Measurements from ENCODE around the gene OTOGL. TPM values are rescaled to one million over a fixed set of nuclear protein-coding genes. Genes with fewer than 3 reads are reported as not detected.
A peak's percentile ranks its signal among the peaks of the same experiment; 100 is the strongest.

The OTOGL gene
- total RNA-seq, 1 experiment from 2014 or later: not detected

DNA sequence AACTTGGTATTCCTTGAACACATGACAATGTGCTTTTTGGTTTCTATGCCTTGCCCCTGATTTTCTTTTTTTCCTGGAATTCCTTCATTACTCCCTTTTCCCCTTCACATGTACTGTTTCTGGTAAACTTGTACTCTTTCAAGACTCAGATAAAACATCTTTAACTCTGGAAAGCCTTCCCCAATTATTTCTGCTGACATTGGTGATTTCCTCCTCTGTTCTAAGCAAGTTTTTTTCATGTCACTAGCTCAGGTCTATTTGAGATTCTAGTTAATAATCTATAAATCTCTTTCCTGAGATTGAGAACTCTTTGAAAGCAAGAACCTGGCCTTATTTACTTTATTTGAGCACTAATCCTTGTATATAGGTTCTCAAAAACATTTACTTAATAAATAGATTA is 320.7 kb downstream of the OTOGL start:
- no peak for DNase-seq
- no peak overlapping the region for H3K4me3 ChIP-seq
- intact Hi-C loops (cut with micrococcal nuclease; ENCODE audit: unreplicated experiment): no loop called here
- H3K4me2 ChIP-seq: no peak overlapping the region
- H3K79me2 ChIP-seq (ENCODE audit: low read depth): no peaks in the 10 kb centered on the region
- ChIA-PET CTCF (no interaction called here), POLR2A (ENCODE audit: unreplicated experiment) (no interaction called here)
- no peaks in the 10 kb centered on the region for H3K27me3 ChIP-seq (ENCODE audit: insufficient read depth, low read depth)
- no peak for TF ChIP-seq EZH2 (IDR thresholded peaks at IDR 0.05; ENCODE audit: low read depth)
- TF ChIP-seq, protein P1, sequence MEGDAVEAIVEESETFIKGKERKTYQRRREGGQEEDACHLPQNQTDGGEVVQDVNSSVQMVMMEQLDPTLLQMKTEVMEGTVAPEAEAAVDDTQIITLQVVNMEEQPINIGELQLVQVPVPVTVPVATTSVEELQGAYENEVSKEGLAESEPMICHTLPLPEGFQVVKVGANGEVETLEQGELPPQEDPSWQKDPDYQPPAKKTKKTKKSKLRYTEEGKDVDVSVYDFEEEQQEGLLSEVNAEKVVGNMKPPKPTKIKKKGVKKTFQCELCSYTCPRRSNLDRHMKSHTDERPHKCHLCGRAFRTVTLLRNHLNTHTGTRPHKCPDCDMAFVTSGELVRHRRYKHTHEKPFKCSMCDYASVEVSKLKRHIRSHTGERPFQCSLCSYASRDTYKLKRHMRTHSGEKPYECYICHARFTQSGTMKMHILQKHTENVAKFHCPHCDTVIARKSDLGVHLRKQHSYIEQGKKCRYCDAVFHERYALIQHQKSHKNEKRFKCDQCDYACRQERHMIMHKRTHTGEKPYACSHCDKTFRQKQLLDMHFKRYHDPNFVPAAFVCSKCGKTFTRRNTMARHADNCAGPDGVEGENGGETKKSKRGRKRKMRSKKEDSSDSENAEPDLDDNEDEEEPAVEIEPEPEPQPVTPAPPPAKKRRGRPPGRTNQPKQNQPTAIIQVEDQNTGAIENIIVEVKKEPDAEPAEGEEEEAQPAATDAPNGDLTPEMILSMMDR (conservative IDR thresholded peaks at IDR 0.05): no peak
- no peaks in the 10 kb centered on the region for H3F3A ChIP-seq (ENCODE audit: insufficient read depth, low read depth)
- no peak overlapping the region for H3K27ac ChIP-seq
- H4K20me1 ChIP-seq (ENCODE audit: insufficient read depth): no peaks in the 10 kb centered on the region
- no peak overlapping the region for H2AFZ ChIP-seq
- H3K36me3 ChIP-seq (ENCODE audit: low read depth): no peaks in the 10 kb centered on the region
- H3K9me3 ChIP-seq (ENCODE audit: insufficient read depth, low read depth): no peaks in the 10 kb centered on the region
- no peaks in the 10 kb centered on the region for H3K9me2 ChIP-seq (ENCODE audit: insufficient read depth)
- no peaks in the 10 kb centered on the region for H3K4me1 ChIP-seq (replicated peaks; ENCODE audit: insufficient read depth)
- no TSS peak for BruUV-seq (replicated peaks)

DNA sequence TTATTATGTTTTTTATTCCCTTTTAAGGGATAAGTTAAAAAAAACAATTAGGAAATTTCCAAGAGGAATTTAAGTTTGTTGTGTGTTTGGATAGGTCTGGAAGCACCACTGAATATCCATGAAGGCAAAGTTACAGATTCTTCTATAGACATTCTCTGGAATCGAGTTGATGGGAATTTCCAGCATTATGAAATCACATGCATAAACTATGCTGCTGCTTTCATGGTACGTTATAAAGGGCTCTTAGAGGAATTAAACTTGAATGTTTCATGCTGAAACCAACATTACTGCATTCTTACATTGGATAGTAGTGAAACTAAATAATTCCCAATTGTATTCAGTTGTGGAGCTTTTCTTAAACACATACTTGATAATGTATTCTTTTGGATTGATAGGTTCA is 323.2 kb downstream of the OTOGL start:
- Histone ChIP-seq H3K4me3 (no peak overlapping the region), H4K20me1 (ENCODE audit: insufficient read depth) (no peaks in the 10 kb centered on the region), H3K9me3 (ENCODE audit: insufficient read depth, low read depth) (no peaks in the 10 kb centered on the region), H3K4me1 (replicated peaks; ENCODE audit: insufficient read depth) (no peaks in the 10 kb centered on the region), H3K79me2 (ENCODE audit: low read depth) (no peaks in the 10 kb centered on the region), H3K36me3 (ENCODE audit: low read depth) (no peaks in the 10 kb centered on the region), H3K27ac (no peak overlapping the region), H3K27me3 (ENCODE audit: insufficient read depth, low read depth) (no peaks in the 10 kb centered on the region), H3K9me2 (ENCODE audit: insufficient read depth) (0 out of 2 replicates have a peak, but pooled peaks cover 4% of the 10 kb centered on the region), H3F3A (ENCODE audit: insufficient read depth, low read depth) (no peaks in the 10 kb centered on the region), H2AFZ (peak overlapping the region; percentile 66; the same call in 1 of the 2 replicates), H3K4me2 (no peak overlapping the region)
- ChIA-PET CTCF (no interaction called here), POLR2A (ENCODE audit: unreplicated experiment) (no interaction called here)
- BruUV-seq (replicated peaks): no TSS peak
- DNase-seq: no peak
- TF ChIP-seq, protein P1 (conservative IDR thresholded peaks at IDR 0.05): no peak
- no peak for TF ChIP-seq EZH2 (IDR thresholded peaks at IDR 0.05; ENCODE audit: low read depth)
- intact Hi-C loops (cut with micrococcal nuclease; ENCODE audit: unreplicated experiment): no loop called here

Other genes with a start within 250 kb of the OTOGL start
- 55.8 and 69.9 TPM in 2 replicates for gene PPP1R12A, start 164.4 kb upstream of the OTOGL start, total RNA-seq (2021)